ENCODE data around the gene TSEN54.

TSEN54 gene

DNA sequence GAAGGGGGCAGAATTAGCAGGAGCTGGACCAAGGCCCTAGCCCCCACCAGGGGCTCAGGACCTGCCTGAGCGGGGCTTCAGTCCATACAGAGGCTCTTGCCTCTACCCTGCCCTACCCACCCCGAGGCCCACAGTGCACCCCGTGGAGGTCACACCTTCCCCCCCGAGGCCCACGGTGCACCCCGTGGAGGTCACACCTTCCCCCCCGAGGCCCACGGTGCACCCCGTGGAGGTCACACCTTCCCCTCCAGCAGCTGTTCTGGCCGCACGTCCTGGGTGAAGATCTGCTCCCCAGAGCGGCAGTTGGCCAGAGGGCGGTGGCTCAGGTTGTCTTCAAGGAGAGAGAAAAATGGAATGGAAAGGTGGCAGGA, 12.4 kb upstream of the TSEN54 start:
- no peak for DNase-seq

DNA sequence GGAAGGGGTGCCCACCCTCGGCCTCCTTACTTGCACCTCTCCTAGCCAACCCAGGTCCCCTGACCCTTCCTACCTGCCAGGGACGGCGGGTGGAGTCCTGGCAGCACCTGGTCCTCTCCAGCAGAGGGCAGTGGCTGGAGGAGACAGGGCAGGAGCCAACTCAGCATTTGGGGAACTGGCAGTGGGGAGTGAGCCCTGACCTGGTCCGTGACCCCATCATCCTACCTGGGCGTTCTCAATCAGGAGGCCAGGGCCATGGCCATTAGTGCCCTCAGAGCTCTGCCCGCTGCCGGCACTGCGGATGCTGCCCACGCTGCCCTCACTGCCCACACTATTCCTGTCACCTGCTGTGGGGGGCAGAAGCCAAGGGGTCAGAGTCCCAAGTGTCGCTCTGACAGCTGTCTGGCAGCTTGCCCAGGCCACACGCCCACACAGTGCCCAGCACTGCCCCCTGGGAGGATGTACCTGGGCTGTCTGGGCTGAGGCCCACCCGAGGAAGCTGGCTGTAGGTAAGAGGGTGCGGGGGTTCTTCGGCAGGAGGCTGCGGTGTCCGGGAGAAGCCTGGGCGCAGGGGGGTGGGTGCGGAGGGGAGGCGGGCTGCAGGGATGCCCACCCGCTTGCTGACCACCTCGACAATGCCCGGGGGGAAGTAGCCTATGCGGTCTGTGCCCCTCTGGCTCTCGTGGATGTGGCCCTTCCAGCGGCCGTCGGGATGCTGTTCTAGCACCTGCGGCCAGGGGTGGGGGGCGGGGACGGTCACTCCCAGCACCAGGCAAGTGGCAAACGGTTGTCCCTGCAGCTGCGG, 11.8 kb upstream of the TSEN54 start:
- peak in 1 of 51 donors; percentile 20 for DNase-seq

DNA sequence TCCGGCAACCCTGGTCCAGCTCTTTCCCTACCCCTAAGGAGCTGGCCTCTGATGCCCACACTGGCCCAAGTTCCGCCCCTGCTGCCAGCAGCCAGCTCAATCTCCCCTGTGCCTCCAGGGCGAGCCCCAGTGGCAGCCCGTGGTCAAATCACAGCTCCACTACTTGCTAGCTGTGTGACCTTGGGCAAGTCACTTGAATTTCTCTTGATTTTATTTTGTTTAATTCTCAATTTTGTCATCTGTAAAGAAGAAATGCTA, 11.2 kb upstream of the TSEN54 start:
- no peak for DNase-seq

DNA sequence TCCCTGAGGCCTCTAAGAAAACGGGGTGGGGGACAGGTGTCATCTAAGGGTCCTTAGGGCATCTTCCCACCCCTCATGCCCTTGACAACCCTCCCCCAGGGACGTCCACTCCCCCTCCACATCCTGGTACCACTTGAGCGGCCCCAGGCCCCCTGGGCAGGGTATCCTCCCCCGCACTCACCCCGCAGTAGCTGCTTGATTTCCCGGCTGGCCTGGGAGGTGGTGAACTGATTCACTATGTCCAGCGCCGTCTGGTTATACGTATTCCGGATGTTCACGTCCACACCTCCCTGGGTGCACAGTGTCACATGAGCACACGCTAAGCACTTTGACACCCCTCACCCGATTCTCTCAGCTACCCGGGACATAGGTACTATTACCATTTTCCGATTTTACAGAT, 10.7 kb upstream of the TSEN54 start:
- DNase-seq = no peak

- no peak for DNase-seq
These were observed 10.2 kb upstream of the TSEN54 start for GRCh38 chr17:75506134-75506533.

- peak in 9 of 51 donors; percentile 26 to 48 (median 33) for DNase-seq
These were observed 9.4 kb upstream of the TSEN54 start for GRCh38 chr17:75506888-75507287.

DNA sequence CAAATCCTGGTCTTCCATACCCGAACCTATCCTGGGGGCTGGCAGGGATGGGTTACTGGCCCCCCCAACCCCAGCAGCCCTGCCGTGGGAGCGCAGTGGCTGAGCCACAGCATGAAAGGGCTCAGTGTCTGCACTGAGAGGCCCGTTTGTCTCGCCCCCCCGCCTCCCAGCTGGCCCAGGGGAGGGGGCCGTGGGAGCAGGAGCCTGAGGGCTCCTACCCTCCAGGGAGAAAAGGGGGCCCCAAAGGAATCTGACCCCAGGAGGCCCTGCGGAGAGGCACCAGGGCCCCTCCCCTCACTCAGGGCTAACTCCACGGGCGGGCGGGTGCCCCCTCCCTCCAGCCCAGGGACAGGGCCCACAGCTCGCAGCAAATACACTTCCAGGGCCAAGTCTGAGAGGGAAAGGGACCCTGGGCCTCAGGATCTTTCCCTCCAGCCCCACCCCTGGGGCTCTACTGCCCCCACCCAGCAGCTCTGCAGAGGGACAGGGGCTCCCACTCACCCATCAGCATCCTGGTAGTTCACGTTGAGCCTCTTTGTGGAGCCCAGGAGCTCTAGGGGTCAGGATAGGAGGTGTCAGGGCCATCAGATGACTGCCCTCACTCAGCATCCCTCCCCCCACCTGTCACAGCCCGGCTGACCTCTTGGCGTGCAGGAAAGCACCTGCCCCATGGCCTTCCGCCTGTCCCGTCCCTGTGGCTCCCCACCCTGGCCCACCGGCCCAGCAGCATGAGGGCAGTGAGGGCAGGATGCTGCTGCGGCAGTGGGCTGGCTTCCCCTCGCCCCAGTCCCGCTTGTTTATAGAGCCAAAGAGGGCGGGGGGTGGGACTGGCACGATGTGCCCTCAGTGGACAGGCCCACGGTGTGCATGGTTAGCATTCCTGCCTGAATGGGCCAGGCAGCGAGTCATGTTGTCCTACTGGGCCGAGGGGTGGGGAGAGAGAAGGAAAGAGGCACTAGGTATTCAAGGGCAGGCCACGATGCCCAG, 8.3 kb upstream of the TSEN54 start:
- DNase-seq = peak in 46 of 51 donors; percentile 20 to 93 (median 76)

DNA sequence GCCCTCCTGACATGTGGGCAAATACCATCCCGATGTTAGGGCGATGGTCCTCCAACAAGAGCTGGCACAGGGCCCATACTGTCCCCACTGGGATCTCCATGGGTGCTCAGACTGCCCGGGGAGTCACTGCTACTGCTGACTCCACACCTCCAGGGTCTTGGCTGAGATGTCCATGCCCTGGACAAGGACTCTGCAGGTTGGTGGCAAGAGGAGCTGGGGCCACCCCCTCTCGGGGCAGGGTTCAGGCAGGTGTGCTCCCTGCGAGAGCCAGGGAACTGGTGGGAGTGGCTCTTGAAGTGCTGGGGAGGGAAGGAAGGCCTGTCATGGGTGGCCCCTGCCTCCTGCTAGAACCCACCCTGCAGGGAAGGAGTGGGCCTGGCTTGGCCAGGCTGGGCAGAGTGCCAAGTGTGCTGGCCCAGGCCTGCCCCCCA, 7.4 kb upstream of the TSEN54 start:
- DNase-seq = peak in 5 of 51 donors; percentile 17 to 50 (median 28)

DNA sequence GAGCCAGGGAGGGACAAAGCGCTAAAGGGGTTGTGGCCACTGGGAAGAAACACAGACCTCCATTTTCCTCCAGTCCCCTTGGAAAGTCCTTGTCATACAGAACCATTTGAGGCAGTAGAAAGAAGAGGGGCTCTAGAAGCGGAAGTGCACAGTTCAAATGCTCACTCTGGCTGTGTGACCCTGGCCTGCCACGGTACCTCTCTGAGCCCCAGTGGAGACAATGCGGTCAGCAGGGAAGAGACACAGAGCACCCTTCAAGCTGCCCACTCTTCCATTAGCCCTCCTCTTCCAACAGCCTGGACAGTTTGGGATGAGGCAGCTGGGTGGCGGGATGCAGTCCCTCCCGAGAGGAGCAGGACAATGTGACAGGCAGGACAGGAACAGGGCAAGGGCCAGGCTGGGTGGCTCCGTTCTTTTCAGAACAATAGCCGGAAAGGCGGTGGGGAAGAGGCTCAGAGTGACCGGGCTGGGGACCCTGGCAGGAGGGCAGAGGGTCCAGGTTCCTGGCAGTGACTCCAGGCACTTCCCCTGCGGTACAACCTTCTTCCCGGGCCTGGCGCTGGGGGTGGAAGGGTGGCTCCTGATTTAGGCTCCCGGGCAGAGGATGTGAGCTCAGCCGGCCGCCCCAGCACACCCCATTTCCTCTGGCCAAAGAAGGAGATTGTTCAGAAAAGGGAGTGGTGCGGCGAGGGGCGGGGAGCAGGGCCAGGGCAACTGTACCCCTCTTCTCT, 6.6 kb upstream of the TSEN54 start:
- peak in 1 of 51 donors; percentile 17 for DNase-seq

- DNase-seq = no peak
These were observed 5.1 kb upstream of the TSEN54 start for GRCh38 chr17:75511270-75511609.

GRCh38 chr17:75511610-75512575, 4.4 kb upstream of the TSEN54 start:
- peak in 1 of 51 donors; percentile 18 for DNase-seq

DNA sequence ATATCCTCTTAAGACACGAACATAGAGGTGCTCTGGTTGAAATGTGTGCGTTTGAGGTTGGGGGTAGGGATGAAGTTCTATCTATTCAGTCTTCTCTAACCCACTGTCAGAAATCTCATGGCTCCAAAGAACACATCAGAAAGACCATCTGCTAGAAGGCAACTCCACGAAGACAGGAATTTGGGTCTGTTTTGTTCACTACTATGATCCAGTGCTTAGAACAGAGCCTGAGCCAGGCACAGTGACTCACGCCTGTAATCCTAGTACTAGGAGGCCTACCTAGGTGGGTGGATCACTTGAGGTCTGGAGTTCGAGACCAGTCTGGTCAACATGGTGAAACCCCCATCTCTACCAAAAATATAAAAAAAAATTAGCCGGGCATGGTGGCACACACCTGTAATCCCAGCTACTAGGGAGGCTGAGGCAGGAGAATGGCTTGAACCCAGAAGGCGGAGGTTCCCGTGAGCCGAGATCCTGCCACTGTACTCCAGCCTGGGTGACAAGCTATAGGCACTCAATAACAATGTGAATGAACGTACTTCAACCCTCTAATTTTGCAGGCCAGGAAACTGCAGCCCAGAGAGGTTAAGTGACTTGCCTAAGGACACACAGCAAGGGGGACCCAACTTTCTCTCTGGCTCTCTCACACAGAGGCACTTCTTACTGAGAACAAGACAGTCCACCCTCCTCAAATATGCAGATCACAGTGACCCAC, 3.2 kb upstream of the TSEN54 start:
- no peak for DNase-seq

DNA sequence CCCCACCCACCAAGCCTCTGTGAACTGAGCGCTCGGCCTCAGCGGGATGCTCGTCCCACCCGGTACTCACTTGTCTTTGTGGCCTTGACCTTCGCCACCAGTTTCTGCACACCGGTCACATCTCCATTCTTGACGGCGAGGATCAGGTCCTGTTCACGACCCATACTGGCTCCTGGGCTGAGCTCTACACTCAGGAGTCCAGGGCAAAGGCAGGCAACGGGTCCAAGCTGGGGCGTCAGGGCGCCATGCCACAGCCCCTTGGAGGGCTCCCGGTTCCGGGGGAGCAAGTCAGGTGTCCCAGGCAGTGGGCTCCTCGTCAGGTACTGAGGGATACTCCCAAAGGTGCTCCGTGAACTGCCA, 2.7 kb upstream of the TSEN54 start:
- DNase-seq = no peak

- peak in 9 of 51 donors; percentile 29 to 52 (median 39) for DNase-seq
These were observed 1.9 kb upstream of the TSEN54 start for GRCh38 chr17:75514299-75514918.

DNA sequence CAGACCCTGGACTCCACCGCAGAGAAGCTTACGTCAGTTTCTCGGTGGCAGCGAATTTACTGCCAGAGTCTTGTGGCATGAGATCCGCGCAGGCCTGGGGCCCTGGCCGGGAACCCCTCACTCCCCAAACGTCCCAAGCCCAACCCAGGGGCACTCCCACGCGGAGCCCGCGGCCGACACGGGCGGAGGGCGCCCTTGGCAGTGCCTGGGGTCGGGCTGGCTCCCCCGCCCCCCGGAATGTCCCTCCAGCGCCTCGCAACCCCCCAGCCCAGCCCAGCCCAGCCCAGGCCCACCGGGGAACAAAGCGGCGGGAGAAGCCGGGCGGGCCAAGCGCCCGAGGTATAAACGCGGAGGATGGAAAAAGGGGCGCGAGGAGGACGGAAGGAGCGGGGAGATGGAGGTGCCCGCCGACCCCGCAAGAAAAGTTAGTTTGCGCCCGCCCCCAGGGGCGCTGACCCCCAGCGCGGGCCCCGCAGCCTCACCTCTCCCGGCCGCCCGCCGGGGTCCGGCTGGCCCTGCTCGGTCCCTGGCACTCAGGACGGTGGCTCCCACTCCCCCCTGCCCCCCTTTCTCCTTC, 1.3 kb upstream of the TSEN54 start:
- peak in 2 of 51 donors; percentile 24 to 25 for DNase-seq

GRCh38 chr17:75515496-75516254, 653 bp upstream of the TSEN54 start, which contains the start of gene CASKIN2:
TSS of gene CASKIN2 (minus strand) at chr17:75515537. CDS start at chr17:75513804, 1,733 bp downstream.
- DNase-seq = peak; percentile 77 to 98 (median 94)

- DNase-seq = peak in 4 of 51 donors; percentile 41 to 58 (median 52)
These were observed 430 bp downstream of the TSEN54 start for GRCh38 chr17:75516619-75517296.

Data from hypothalamus (tissue), 51 donors.